ENCODE results near the gene PGPEP1.

Gene PGPEP1

GRCh38 chr19:18396471-18397241 lies 56.3 kb downstream of the PGPEP1 start:
- TF ChIP-seq FOXP2 (optimal IDR thresholded peaks at IDR 0.05; ENCODE audit: borderline replicate concordance, extremely low read depth, extremely low read length, insufficient read depth) (no peak), REST (IDR thresholded peaks at IDR 0.05; ENCODE audit: insufficient read depth in 1 of 2, low read depth in 2 of 2, low read length in 2 of 2) (no peak), TAF1 (IDR thresholded peaks at IDR 0.05; ENCODE audit: borderline replicate concordance, insufficient read depth, low read length) (no peak), POLR2AphosphoS5 (IDR thresholded peaks at IDR 0.05; ENCODE audit: low read depth, low read length) (no peak), SIN3A (IDR thresholded peaks at IDR 0.05; ENCODE audit: borderline replicate concordance, insufficient read depth, low read length) (no peak)

- no peak for TF ChIP-seq FOXP2 (optimal IDR thresholded peaks at IDR 0.05; ENCODE audit: borderline replicate concordance, extremely low read depth, extremely low read length, insufficient read depth)
- no peak for TF ChIP-seq TAF1 (IDR thresholded peaks at IDR 0.05; ENCODE audit: borderline replicate concordance, insufficient read depth, low read length)
- no peak for TF ChIP-seq POLR2AphosphoS5 (IDR thresholded peaks at IDR 0.05; ENCODE audit: low read depth, low read length)
- no peak for TF ChIP-seq REST (IDR thresholded peaks at IDR 0.05; ENCODE audit: insufficient read depth in 1 of 2, low read depth in 2 of 2, low read length in 2 of 2)
- TF ChIP-seq SIN3A (IDR thresholded peaks at IDR 0.05; ENCODE audit: borderline replicate concordance, insufficient read depth, low read length) = no peak
These were observed 57.1 kb downstream of the PGPEP1 start, which contains the start of gene LRRC25 for GRCh38 chr19:18397242-18398202. LRRC25 (minus strand) TSS chr19:18397622; CDS start chr19:18396963, 659 bp downstream.

- TF ChIP-seq REST (IDR thresholded peaks at IDR 0.05; ENCODE audit: insufficient read depth in 1 of 2, low read depth in 2 of 2, low read length in 2 of 2) (no peak), POLR2AphosphoS5 (IDR thresholded peaks at IDR 0.05; ENCODE audit: low read depth, low read length) (no peak)
These were observed 58.6 kb downstream of the PGPEP1 start for GRCh38 chr19:18399008-18399407.

GRCh38 chr19:18401580-18402112 lies 61.2 kb downstream of the PGPEP1 start:
- TF ChIP-seq POLR2AphosphoS5 (IDR thresholded peaks at IDR 0.05; ENCODE audit: low read depth, low read length) (no peak), TAF1 (IDR thresholded peaks at IDR 0.05; ENCODE audit: borderline replicate concordance, insufficient read depth, low read length) (no peak), SIN3A (IDR thresholded peaks at IDR 0.05; ENCODE audit: borderline replicate concordance, insufficient read depth, low read length) (no peak)

- TF ChIP-seq SIN3A (IDR thresholded peaks at IDR 0.05; ENCODE audit: borderline replicate concordance, insufficient read depth, low read length) (no peak), POLR2AphosphoS5 (IDR thresholded peaks at IDR 0.05; ENCODE audit: low read depth, low read length) (no peak), REST (IDR thresholded peaks at IDR 0.05; ENCODE audit: insufficient read depth in 1 of 2, low read depth in 2 of 2, low read length in 2 of 2) (no peak), TAF1 (IDR thresholded peaks at IDR 0.05; ENCODE audit: borderline replicate concordance, insufficient read depth, low read length) (no peak), FOXP2 (optimal IDR thresholded peaks at IDR 0.05; ENCODE audit: borderline replicate concordance, extremely low read depth, extremely low read length, insufficient read depth) (no peak)
These were observed 66.4 kb downstream of the PGPEP1 start for GRCh38 chr19:18406749-18407148.

All from PFSK-1 (cell line).